Measurements from ENCODE around the gene NANOS3.

GRCh38 chr19:13884726-13885591, 8.0 kb downstream of the NANOS3 start:
- TF ChIP-seq, protein P1, sequence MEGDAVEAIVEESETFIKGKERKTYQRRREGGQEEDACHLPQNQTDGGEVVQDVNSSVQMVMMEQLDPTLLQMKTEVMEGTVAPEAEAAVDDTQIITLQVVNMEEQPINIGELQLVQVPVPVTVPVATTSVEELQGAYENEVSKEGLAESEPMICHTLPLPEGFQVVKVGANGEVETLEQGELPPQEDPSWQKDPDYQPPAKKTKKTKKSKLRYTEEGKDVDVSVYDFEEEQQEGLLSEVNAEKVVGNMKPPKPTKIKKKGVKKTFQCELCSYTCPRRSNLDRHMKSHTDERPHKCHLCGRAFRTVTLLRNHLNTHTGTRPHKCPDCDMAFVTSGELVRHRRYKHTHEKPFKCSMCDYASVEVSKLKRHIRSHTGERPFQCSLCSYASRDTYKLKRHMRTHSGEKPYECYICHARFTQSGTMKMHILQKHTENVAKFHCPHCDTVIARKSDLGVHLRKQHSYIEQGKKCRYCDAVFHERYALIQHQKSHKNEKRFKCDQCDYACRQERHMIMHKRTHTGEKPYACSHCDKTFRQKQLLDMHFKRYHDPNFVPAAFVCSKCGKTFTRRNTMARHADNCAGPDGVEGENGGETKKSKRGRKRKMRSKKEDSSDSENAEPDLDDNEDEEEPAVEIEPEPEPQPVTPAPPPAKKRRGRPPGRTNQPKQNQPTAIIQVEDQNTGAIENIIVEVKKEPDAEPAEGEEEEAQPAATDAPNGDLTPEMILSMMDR (IDR thresholded peaks at IDR 0.05): no peak
- peak; percentile 49 for TF ChIP-seq POLR2AphosphoS5 (IDR thresholded peaks at IDR 0.05)
- peak; percentile 80 for TF ChIP-seq POLR2A (IDR thresholded peaks at IDR 0.05)

Measured in prostate gland (tissue), 2 donors.